Nucleus accumbens (tissue), 56 donors: ENCODE data around the gene ATP2B3.

ENCODE experiments used
- DNase-seq, 56 donors: peaks; one replicate each; lab custom pipeline; 2025; lab: John Stamatoyannopoulos, UW

ATP2B3 gene

GRCh38 chrX:153526801-153527200, 9.4 kb downstream of the ATP2B3 start:
- no peak for DNase-seq

- no peak for DNase-seq
Measured at GRCh38 chrX:153527208-153527607, 9.8 kb downstream of the ATP2B3 start.

- peak in 14 of 56 donors; percentile 0 to 44 (median 17) for DNase-seq
Measured at GRCh38 chrX:153530411-153531129, 13.1 kb downstream of the ATP2B3 start.

GRCh38 chrX:153533091-153533490, 15.6 kb downstream of the ATP2B3 start:
- DNase-seq: no peak

GRCh38 chrX:153537080-153537479, 19.6 kb downstream of the ATP2B3 start:
- DNase-seq: peak in 1 of 56 donors; percentile 2

- DNase-seq: peak in 6 of 56 donors; percentile 3 to 27 (median 17)
Measured at GRCh38 chrX:153537526-153538295, 20.3 kb downstream of the ATP2B3 start.

- peak in 21 of 56 donors; percentile 2 to 48 (median 14) for DNase-seq
Measured at GRCh38 chrX:153538424-153538823, 21.0 kb downstream of the ATP2B3 start.

- DNase-seq: peak in 49 of 56 donors; percentile 5 to 79 (median 43)
Measured at GRCh38 chrX:153539171-153539978, 21.9 kb downstream of the ATP2B3 start.

- DNase-seq: no peak
Measured at GRCh38 chrX:153539979-153540358, 22.5 kb downstream of the ATP2B3 start.

- DNase-seq: no peak
Measured at GRCh38 chrX:153544727-153545126, 27.3 kb downstream of the ATP2B3 start.

GRCh38 chrX:153546386-153546785, 28.9 kb downstream of the ATP2B3 start:
- DNase-seq: no peak

GRCh38 chrX:153547195-153547594, 29.8 kb downstream of the ATP2B3 start:
- DNase-seq: no peak

- no peak for DNase-seq
Measured at GRCh38 chrX:153549231-153549630, 31.8 kb downstream of the ATP2B3 start.

- DNase-seq: no peak
Measured at GRCh38 chrX:153549807-153550206, 32.4 kb downstream of the ATP2B3 start.

- no peak for DNase-seq
Measured at GRCh38 chrX:153551135-153551534, 33.7 kb downstream of the ATP2B3 start.

GRCh38 chrX:153554519-153555167, 37.2 kb downstream of the ATP2B3 start:
- peak in 52 of 56 donors; percentile 6 to 86 (median 68) for DNase-seq

GRCh38 chrX:153556767-153557166, 39.3 kb downstream of the ATP2B3 start:
- DNase-seq: no peak

GRCh38 chrX:153557618-153558355, 40.3 kb downstream of the ATP2B3 start:
- peak in 19 of 56 donors; percentile 1 to 50 (median 13) for DNase-seq

- peak in 2 of 56 donors; percentile 6 to 21 for DNase-seq
Measured at GRCh38 chrX:153560000-153560399, 42.6 kb downstream of the ATP2B3 start.

- DNase-seq: peak in 13 of 56 donors; percentile 1 to 47 (median 15)
Measured at GRCh38 chrX:153560466-153560865, 43.0 kb downstream of the ATP2B3 start.
